Measurements from ENCODE around the gene CRACDL.
"Not testable (repeated sequence)": the region's sequence is repeated elsewhere in the genome, so short reads cannot be mapped to it uniquely, and the experiment has no call there.

The CRACDL gene

DNA sequence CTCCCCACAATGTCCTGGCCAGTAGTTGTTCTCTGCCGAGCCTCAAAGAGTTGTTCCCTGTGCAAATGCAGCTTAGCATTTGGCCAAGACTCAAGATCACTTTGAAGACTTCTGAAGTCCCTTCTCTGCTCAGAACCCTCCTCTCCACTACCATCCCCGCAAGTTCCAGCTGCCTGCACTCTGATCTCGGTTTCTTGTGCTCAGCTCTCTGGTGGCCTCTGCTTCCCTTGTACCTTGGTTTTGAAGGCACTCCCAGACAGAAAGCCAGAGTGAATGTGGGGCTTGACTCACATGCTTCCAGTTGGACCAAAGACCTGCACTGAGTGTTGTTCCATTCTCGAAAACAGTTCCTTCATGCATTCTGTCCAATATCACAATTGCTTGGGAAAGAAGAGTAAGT is 28.6 kb downstream of the CRACDL start:
- no peak for DNase-seq

DNA sequence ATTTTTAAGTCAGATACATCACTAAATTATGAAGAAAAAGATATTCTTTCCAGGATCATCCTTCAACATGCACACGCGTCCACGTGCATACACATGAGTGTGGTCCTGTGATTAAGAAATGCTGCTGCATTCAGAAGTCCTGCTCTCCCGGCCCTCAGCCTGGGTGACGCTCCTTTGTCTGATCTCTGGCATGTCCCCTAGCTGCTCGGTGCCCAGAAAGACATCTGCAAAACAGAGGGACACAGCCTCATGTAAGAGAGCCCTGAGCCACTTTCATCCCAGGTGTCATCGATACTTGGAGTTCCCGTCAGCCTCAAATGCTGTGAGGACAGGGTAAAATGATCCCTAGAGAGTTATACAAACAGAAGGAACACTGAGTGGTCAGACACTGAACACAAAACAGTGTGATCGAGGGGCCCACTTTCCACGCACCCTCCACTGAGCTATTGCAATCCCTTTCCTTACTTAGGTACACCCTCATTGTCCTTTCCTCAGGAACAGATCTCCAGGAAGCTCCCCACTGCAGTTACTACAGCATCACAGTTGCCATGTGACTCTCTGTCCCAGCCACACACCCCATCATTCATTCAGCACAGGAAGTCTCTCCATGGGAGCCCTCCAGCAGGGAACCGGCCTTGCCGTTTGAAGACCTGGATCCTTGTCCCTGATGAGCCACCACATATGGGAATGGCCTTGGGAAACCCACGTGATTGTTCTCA is 32.1 kb downstream of the CRACDL start:
- DNase-seq = no peak

DNA sequence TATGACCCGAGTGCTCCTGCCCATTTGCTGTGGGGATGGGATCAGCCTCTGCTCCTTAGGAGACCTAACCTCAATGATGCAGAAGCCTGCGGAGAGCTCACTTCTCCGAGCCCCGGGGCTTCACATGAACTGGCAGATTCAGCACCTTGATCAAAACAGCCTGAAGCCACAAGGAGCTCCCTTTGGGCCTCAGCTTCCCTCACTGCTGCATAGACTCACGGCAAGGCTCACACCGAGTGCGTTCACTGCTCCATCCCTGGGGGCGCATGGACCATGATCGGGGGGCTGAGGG is 33.0 kb downstream of the CRACDL start:
- DNase-seq = no peak

DNA sequence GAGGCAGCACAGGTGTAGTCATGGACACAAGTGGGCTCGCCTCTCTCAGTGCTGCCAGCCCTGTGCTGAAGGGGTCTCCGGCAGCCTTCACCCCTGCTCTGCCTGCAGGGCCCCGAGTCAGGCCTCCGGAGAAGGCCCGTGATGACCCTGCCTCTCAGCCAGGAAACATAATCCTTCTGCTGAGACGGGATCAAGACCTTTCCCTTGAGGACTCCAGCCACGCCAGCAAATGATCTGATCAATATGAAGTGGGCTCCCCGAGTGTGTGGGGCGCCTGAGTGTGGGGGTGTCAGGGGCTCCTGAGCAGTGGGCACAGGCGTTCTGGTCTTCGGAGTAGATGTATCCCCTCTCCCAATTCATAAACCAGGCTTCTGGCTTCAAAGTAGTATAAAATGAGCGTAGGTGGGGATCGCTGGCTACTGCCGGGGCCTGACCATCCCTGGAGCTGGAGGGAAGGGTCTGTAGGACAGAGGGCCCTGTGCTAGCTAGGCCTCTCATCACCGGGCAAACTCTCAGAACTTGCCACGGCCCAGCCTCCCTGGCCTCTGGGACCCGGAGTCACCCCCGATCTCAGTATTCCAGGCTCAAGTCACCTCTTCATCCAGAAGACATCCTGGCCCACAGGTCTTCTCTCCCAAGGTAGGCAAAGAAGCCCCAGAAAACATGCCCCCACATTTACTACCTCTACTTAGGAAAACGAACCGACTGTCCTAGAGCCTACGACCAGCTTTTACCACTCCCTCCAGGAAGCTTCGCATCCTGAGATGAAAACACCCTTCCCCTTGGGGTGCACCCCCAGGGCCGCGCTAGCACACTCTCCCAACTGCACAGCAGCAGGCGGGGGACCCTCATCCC is 33.6 kb downstream of the CRACDL start:
- DNase-seq = no peak

DNA sequence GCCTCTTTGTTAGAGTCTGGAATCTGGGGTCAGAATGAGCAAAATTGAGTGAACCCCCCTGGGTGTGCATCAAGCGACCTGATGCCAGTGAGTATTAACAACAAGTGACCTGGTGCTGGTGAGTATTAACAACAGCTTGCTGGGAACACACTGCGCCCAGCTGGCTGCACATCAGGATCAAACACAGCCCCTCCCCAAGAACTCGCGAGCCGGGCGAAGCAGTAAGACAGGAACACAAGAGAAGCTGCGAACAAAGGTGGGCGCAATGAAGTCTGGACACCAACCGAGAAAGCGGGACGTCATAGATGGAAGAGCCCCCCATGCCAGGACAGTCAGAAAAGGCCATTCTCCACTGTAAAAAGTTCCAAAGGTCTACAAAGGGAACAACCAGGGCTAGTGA is 34.3 kb downstream of the CRACDL start:
- DNase-seq = no peak

DNA sequence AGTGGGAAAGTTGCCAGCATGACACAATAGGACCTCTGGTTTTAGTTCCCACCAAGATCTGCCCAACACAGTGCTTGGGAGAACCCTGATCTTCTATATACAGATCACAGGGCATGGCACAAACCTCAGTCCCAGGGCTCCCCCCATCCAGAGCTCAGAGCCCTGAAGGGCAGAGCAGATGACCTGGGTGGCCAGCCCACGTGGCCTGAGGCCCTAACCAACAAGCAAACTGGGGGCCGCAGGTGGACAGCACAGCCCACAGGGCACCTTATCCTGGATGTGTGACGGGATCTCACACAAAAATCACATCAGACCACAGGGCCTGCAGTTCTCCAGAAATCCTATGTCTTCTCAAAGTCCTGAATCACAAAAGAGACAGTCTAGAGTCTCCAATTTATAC is 34.7 kb downstream of the CRACDL start:
- DNase-seq = no peak

DNA sequence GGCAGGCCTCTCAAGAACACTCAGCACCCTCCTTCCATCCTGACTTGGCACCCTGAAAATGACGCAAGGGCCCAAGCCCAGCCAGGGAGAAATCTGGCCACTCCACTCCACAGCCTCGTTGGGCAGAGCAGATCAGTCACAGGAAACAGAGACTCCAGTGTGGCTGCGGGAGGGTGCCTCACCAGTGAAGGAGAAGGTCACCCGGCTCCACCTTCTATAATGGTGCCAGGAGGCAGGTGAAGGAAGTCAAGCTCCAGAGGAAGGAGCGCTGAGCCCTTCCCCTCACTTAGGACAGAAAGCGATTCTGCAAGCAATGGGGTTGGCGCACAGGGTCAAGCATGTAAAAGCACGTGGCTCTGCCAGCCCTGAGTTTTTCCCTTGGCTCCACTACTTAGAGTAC is 35.3 kb downstream of the CRACDL start:
- no peak for DNase-seq

DNA sequence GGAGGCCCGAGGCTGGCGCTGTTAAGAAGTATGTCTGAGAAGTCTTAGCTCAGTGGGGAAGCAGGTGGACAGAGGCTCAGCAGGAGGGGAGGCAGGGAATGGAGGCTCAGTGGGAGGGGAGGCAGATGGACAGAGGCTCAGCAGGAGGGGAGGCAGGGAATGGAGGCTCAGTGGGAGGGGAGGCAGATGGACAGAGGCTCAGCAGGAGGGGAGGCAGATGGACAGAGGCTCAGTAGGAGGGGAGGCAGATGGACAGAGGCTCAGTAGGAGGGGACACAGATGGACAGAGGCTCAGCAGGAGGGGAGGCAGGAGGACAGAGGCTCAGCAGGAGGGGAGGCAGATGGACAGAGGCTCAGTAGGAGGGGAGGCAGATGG is 36.3 kb downstream of the CRACDL start:
- DNase-seq = not testable (repeated sequence)

DNA sequence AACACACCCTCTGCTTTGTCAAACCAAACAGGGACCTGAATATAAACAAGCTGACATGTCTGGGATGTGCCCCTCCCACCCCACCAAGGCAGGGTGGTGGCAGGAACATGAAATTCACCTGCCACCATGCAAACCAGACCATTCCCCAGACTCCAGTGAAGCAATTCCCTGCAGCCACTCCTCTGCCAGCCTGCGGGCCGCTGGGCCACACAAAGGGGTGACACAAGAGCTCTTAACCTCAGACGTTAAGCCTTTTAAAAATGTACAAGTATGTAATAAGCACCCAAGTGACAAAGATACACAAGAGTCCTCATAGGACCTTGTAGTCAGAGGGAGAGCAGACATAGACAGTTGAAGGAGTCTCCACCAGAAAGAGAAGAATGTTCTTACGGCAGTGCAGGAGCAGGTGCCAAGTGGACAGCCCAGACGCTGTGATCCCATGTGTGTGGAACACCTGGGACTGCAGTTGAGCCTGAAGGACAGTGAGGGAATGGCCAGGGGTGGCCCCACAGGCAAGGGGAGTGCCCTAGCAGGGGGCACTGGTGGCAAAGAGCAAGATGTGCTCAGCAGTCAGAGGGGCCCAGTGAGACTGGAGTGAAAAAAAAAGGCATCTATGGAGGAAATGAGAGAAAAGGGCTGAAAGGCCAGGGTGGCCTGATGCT is 36.9 kb downstream of the CRACDL start:
- no peak for DNase-seq

DNA sequence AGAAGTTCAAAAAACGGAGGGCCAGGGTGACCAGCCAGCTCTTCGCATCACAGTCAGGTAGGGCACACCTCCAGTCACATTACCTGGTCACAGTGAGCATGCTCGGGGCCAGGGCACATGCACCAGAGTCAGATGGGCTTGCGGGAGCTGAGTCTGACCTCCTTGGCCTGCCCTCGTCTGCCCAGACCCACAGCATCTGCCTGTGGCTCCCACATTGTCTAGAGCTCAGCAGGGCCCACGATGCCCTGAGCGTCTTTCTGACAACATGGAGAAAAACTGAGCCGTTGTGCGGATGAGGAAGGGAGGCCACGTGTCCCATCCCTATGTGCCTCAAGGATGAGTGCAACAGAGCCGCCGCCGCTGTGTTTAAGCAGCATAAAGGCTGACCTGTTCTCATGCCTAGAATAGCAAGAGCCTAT is 37.6 kb downstream of the CRACDL start:
- DNase-seq = no peak

DNA sequence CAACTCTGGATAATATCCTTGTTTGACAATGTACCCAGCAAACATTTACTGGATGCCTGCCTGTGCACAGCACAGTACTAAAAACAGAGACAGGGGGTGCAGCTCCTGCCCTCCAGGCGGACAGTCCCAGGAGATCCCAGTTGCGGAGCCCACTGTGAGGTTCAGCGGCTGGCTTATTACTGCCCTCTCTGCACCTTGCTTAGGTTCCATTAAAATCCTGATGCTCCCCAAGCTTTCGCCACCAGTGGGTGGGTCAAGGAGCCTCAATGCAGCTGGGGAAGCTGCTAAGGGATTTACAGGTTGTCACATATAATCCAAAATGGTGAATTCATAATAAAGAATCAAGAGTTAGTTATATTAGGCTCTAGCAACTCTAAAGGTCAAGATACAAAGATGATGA is 38.3 kb downstream of the CRACDL start:
- DNase-seq = no peak

DNA sequence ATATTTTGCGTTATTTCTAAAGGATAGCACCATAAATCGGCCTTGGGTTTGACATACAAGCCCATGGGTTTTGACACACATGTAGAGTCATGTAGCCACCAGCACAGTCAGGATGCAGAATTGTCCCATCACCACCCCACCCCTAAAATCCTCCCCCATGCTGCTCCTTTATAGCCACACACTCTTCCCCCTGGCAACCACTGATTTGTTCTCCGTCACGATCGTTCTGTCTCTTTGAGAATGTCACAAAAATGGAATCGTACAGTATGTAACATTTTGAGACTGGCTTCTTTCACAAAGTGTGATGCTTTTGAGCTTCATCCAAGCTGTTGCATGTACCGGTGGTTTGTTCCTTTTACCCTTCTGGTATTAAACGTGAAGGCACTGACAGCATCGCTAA is 39.1 kb downstream of the CRACDL start:
- DNase-seq = no peak

DNA sequence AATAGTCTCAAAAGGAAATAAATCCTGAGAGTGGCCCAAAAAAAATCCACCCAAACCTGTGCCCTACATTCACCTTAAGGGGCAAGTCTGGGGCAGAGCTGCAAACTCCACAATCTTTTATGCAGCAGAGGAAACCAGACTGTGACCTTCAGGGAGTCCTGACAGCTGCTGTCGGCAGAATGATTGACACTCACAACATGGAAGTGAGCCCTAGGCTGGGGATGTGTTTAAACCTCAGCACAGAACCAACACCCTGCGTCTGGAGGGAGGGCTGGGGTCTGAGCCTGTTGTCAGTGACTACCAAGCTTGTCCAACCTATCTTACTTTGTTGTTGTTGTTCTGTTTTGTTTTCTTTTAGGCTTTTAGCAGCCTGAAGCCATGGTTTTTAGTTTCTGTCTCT is 39.6 kb downstream of the CRACDL start:
- no peak for DNase-seq

DNA sequence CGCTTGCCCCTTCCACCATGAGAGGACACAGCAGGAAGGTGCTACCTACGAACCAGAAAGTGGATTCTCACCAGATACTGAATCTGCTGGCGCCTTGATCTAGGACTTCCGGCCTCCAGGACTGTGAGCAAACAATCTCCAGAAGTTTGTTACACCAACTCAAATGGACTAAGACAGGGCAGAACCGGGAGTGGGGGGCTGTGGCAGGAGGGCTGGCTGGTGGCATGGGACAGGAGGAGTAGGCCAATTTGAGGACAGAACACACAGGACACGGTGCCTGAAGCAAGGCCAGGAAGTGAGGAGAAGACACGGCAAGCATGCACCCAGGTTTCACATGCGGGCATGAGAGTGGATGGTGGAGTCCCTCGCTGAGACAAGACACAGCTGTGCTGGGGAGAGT is 40.1 kb downstream of the CRACDL start:
- DNase-seq = no peak

DNA sequence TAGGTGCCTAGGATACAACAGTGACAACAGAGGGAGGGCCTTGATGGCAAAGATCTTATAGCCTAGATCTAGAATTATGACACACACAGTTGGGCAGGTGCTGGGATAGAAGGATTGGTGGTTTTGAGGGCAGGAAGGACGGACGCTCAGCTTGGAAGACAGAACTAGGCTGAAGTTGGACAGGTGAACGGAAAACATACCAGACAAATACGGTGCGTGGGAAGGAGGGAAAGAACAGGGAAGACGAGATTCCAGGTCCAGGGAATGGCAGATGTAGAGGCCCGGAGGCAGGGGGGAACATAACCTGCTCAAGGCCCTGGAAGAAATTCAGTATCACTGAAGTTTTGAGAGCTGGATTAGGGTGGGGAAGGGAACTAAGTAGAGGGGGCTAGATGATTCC is 40.8 kb downstream of the CRACDL start:
- no peak for DNase-seq

DNA sequence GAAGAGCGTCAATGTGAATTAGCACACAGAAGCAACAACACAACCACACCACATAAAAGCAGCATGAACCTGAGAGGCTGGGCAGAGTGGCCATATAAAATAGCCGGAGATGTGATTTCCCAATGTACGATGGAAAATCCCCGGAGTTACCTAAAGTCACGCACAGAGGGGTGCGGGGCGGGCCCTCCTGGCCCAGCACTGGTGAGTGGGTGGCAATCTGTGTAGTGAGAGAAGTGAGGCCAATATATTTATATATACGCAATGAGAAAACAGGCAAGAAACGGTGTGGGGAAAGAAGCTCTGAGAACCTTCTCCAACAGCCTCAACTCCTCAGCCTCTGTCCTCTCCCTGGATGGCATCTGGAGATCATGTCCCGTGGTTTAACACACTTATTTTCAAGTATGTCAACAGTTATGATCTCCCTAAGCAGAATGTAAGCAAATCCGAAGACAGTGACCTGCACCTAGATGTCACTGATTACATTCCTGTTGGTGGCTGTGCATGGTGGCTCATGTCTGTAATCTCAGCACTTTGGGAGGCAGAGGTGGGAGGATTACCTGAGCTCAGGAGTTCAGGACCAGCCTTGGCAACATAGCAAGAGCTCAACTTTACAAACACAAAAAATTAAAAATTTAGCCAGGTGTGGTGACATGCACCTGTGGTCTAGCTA is 41.6 kb downstream of the CRACDL start:
- DNase-seq = no peak

DNA sequence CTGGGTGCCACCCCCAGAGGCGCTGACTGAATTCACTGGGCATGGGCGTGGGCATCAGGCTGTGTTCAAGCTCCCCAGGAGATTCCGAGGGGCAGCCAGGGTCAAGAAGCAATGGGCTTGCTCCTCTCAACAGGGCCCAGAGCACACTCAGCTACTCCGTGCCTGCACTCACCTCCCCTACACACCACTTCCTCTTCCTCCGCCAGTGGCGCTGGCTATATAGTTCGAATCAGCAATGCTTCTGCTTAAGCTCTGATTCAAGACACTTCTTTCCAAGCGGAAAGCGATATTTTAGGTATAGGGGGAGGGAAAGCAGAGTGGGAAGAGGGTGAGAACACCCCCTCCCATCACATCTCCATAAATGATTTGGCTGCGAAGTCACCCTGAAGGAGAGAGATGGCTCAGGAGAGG is 42.1 kb downstream of the CRACDL start:
- no peak for DNase-seq

DNA sequence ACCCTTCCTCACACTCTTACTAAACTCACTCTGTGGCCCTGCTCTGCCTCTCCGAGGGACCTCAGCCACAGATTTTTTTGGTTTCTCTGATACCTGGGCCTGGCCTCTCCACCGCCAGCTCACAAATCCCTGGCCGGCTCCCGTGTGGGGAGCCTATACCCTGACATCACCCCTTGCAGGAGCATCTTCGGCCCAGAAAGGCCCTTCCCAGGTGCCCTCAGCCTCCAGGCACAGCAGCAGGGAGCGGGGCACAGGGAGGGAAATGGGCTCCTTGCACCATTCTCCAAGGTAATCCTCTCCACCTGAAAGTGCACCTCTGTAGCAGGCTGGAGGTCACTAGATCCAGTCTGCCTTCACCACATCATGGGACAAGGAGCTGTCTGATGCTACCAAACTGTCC is 43.2 kb downstream of the CRACDL start:
- DNase-seq = no peak

DNA sequence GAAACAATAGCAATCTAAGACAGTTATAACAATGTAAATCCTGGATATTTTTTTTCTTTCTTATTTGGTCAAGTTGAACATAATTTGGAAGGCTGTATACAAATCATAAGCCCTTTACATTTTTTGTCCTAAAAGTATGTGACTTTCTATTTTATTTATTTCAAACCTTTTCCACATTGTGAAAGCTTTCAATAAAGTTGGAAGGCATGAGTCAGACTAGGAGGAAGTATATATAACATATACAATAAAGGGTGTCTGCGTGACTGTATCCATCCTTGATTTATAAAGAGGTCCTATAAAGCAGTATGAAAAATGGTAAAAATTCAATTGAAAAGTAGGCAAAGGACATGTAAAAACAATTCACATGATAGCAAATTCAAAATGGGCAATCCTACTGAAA is 44.4 kb downstream of the CRACDL start:
- DNase-seq = no peak

DNA sequence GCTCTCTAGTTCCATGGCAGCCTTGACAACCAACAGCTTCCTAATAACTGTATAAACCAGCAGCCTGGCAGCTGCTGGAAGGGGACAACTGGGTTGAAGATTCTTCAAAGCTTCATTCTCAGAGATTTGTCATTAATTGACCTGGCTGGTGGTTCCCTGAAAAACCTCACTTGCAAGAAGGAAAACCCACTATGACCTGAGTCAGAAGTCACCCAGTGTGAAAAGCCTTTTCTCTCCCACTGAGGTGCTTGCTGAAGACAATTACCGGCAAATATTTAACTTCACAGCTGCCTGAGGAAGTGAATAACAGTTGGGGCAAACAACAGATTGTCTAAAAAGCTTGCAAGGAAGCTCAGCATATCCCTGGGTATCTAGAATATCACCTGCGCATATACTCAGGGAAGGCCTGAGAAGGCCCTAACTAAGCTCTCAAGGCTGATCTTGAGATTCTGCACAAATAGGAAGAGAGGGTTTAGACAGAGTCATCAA is 49.9 kb downstream of the CRACDL start:
- no peak for DNase-seq

DNA sequence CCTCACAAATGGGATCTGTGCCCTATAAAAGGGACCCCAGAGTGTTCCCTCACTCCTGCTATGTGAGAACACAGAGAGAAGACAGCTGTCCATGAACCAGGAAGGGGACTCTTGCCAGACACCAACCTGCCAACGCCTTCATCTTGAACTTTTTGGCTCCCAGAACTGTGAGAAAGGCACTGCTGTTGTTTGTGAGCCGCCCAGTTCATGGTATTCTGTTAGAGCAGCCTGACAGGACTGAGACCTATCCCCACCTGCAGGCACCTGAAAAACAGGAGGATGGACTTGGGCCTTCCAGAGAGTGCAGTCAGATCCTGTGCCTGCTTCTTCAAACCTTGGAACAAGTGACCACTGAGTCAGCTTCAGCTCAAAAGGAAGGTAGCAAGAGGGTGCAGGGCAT is 51.4 kb downstream of the CRACDL start:
- no peak for DNase-seq

DNA sequence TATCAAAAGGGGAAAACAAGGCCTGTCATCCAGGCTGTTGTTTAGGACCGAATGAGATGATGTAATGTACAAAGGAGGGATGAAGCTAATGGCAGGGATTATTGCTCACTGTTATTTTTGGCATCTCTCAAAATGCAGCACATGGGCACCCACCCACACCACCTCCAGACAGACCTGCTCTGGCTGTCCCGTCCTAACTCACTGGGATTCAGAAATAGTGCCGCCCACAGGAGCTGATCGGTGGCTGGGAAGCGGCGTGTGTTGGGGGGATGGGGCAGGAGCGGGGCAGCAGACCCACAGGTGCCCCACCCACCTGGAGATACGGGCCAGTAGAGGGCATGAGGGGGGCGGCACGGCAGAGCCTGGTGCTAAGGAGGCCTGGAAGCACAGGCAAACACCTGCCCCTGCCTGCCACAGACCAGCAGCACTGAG is 52.2 kb downstream of the CRACDL start:
- no peak for DNase-seq

DNA sequence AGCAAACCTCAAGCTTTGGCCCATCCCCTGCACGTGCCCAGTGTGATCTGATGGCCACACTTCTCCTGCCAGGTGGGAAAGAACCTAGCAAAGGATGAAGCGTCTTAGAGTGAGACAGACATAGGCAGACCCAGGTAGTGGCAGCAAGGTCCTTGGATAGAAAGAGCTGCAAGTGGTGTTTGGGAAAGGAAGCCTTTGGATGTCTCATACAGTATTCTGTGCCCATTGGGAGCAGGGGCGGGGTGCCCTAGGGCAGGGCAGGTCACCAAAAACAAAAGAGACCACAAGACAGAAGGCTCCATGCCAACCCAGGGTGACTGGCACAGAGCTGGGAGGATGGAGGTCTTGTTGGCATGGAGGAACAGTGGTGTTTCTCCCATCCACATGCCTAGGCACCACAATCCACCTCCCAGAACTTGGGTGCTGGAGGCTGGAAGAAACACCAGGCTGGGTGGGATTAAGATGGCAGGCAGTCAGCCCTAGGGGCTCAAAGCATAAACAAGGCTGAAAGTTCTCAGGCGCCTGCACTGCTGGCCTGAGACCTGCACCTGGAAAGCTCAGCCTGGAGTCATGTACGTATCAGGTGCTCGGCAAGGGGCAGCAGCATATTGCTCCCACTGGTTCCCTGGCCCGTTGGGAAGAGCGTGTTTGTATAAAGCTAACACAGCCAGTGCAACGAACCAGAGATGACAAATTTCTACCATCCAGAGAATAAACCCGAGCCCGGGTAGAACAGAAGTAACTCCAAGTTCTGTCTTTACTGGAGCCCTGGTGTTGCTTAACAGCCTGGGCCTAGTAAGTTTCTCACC is 52.9 kb downstream of the CRACDL start:
- no peak for DNase-seq
